Glutamatergic neuron (in vitro differentiated cells): ENCODE data around the gene C2CD5. TPM values are rescaled to one million over a fixed set of nuclear protein-coding genes. Genes with fewer than 3 reads are reported as not detected.

Source experiments
- DNase-seq: peaks from one replicate; pipeline ENCODE4 v3.0.0; 2022
- H3K27ac Mint-ChIP-seq: one replicate; pipeline ENCODE4 v1.8.0; 2020; ENCODE audit warnings: mild to moderate bottlenecking, mixed read lengths, inconsistent platforms; ENCODE audit not compliant: unreplicated experiment
- H3K27me3 Mint-ChIP-seq: one replicate; pipeline ENCODE4 v1.8.0; 2020; ENCODE audit warnings: mild to moderate bottlenecking, moderate library complexity, mixed read lengths, inconsistent platforms; ENCODE audit not compliant: unreplicated experiment
- H3K36me3 Mint-ChIP-seq: one replicate; pipeline ENCODE4 v1.8.0; 2020; ENCODE audit warnings: mild to moderate bottlenecking, mixed read lengths, inconsistent platforms; ENCODE audit not compliant: unreplicated experiment
- H3K4me1 Mint-ChIP-seq: one replicate; pipeline ENCODE4 v1.8.0; 2020; ENCODE audit warnings: mild to moderate bottlenecking, low read depth, mixed read lengths, inconsistent platforms; ENCODE audit not compliant: unreplicated experiment
- H3K4me3 Mint-ChIP-seq: one replicate; pipeline ENCODE4 v1.8.0; 2020; ENCODE audit warnings: mild to moderate bottlenecking, mixed read lengths, inconsistent platforms; ENCODE audit not compliant: unreplicated experiment
- H3K9me3 Mint-ChIP-seq: one replicate; pipeline ENCODE4 v1.8.0; 2020; ENCODE audit warnings: mild to moderate bottlenecking, moderate library complexity, mixed read lengths, inconsistent platforms; ENCODE audit not compliant: unreplicated experiment
- CTCF ChIP-seq: fragments of 200-600 bp; sonication (generic); IDR thresholded peaks from one replicate; pipeline ENCODE4 v1.5.0; 2021; ENCODE audit not compliant: partially characterized antibody, unreplicated experiment
- total RNA-seq: library from RNA; stranded (reverse); fragmentation: NEBNext Ultra II Directional; extraction: Animal tissue kit (Norgen Biotek cat#: 25700); gene quantifications from one replicate; pipeline ENCODE4 v1.2.1, GENCODE V29; 2021; ENCODE audit not compliant: unreplicated experiment

Gene C2CD5
- total RNA-seq, 1 donor from 2014 or later = 104 TPM

- Mint-ChIP-seq H3K27me3 (no peaks in the 10 kb centered on the region), H3K4me1 (no peaks in the 10 kb centered on the region), H3K27ac (no peak overlapping the region), H3K36me3 (no peaks in the 10 kb centered on the region), H3K4me3 (no peak overlapping the region), H3K9me3 (no peaks in the 10 kb centered on the region)
- DNase-seq = no peak
- TF ChIP-seq CTCF = no peak
Observed at GRCh38 chr12:22412581-22412980, 131.8 kb downstream of the C2CD5 start.

- Mint-ChIP-seq H3K9me3 (no peaks in the 10 kb centered on the region), H3K4me3 (no peak overlapping the region), H3K4me1 (no peaks in the 10 kb centered on the region), H3K36me3 (no peaks in the 10 kb centered on the region), H3K27ac (no peak overlapping the region), H3K27me3 (no peaks in the 10 kb centered on the region)
- DNase-seq = no peak
- no peak for TF ChIP-seq CTCF
Observed at GRCh38 chr12:22410486-22410885, 133.9 kb downstream of the C2CD5 start.

GRCh38 chr12:22409377-22410164 is 134.8 kb downstream of the C2CD5 start:
- Mint-ChIP-seq H3K4me1 (no peaks in the 10 kb centered on the region), H3K36me3 (no peaks in the 10 kb centered on the region), H3K9me3 (no peaks in the 10 kb centered on the region), H3K27me3 (no peaks in the 10 kb centered on the region), H3K4me3 (no peak overlapping the region), H3K27ac (no peak overlapping the region)
- DNase-seq = no peak
- TF ChIP-seq CTCF = no peak

- Mint-ChIP-seq H3K9me3 (no peaks in the 10 kb centered on the region), H3K27me3 (no peaks in the 10 kb centered on the region), H3K4me3 (no peak overlapping the region), H3K36me3 (no peaks in the 10 kb centered on the region), H3K27ac (no peak overlapping the region), H3K4me1 (no peaks in the 10 kb centered on the region)
- TF ChIP-seq CTCF = no peak
- no peak for DNase-seq
Observed at GRCh38 chr12:22408610-22409376, 135.5 kb downstream of the C2CD5 start.

GRCh38 chr12:22407397-22407796 is 136.9 kb downstream of the C2CD5 start:
- no peak for DNase-seq
- H3K4me1 Mint-ChIP-seq = no peaks in the 10 kb centered on the region
- H3K36me3 Mint-ChIP-seq = no peaks in the 10 kb centered on the region
- no peaks in the 10 kb centered on the region for H3K27me3 Mint-ChIP-seq
- no peak overlapping the region for H3K4me3 Mint-ChIP-seq
- no peak overlapping the region for H3K27ac Mint-ChIP-seq
- no peak for TF ChIP-seq CTCF
- peaks cover 2% of the 10 kb centered on the region for H3K9me3 Mint-ChIP-seq
